Activated T-cell treated with anti-CD3 and anti-CD28 coated beads, Interleukin-2, amount 50 U/mL, for 72 hours (primary cell): ENCODE results near the gene CSTPP1. TPM values are rescaled to one million over a fixed set of nuclear protein-coding genes. Genes with fewer than 3 reads are reported as not detected.
"Not testable (repeated sequence)": the region's sequence is repeated elsewhere in the genome, so short reads cannot be mapped to it uniquely, and the experiment has no call there.

Experiments used
- ATAC-seq, 2 donors: fragments of 150-1000 bp; cut with Tn5 transposase; replicated peaks in 1 of 2; 2 replicates each; pipeline ENCODE4 v1.10.0; 2021; ENCODE audit warnings: moderate library complexity in 2 of 2, mild to moderate bottlenecking in 1 of 2
- DNase-seq, 2 donors: peaks; one replicate each; pipeline ENCODE4 v3.0.0; 2021 to 2022; ENCODE audit warnings: mixed read lengths in 1 of 2
- H3K27ac Mint-ChIP-seq: one replicate; pipeline ENCODE4 v1.8.0; 2022; ENCODE audit warnings: mild to moderate bottlenecking, moderate library complexity, mixed read lengths
- H3K27me3 Mint-ChIP-seq: one replicate; pipeline ENCODE4 v1.8.0; 2022; ENCODE audit warnings: low read depth, mixed read lengths
- H3K36me3 Mint-ChIP-seq, 2 donors: one replicate each; pipeline ENCODE4 v1.8.0; 2022; ENCODE audit warnings: mixed read lengths in 2 of 2, mild to moderate bottlenecking in 1 of 2; ENCODE audit not compliant: insufficient read depth in 2 of 2
- H3K4me1 Mint-ChIP-seq: one replicate; pipeline ENCODE4 v1.8.0; 2022; ENCODE audit warnings: low read depth, mixed read lengths
- H3K4me3 Mint-ChIP-seq, 2 donors: one replicate each; pipeline ENCODE4 v1.8.0; 2022; ENCODE audit warnings: mild to moderate bottlenecking in 2 of 2, mixed read lengths in 2 of 2, moderate library complexity in 2 of 2
- H3K9me3 Mint-ChIP-seq, 2 donors: one replicate each; pipeline ENCODE4 v1.8.0; 2022; ENCODE audit warnings: mixed read lengths in 2 of 2
- total RNA-seq, 2 donors: library from RNA; stranded (reverse); gene quantifications; one replicate each; pipeline ENCODE4 v1.2.3, GENCODE V29; 2022

Gene CSTPP1
- total RNA-seq, 2 donors from 2014 or later: 20.4 to 21.2 TPM

GRCh38 chr11:46917109-46917761 is 19.3 kb upstream of the CSTPP1 start:
- H3K27me3 Mint-ChIP-seq: peaks cover 53% of the 10 kb centered on the region
- H3K4me1 Mint-ChIP-seq: peaks cover 26% of the 10 kb centered on the region
- no peaks in the 10 kb centered on the region for H3K36me3 Mint-ChIP-seq
- no peaks in the 10 kb centered on the region for H3K9me3 Mint-ChIP-seq
- H3K27ac Mint-ChIP-seq: no peak overlapping the region
- ATAC-seq (peak; percentile 8 to 15), DNase-seq (no peak)
- H3K4me3 Mint-ChIP-seq: peak overlapping the region; percentile 83 to 84

DNA sequence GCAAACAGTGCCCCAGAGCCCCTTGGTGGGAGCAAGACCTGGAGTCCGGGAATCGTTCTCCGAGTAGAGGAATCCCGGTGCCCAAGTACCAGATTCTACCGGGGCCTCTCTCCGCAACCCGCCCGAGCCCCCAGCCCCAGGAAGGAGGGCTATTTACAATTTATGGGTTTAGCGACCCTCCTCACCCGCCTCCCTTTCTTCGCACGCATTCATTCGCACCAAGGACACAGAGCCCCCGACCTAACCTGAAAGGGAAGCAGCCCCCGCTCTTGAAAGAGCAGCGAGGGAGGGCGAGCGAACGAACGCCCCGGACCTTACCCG is 18.8 kb upstream of the CSTPP1 start:
- Mint-ChIP-seq H3K27me3 (peaks cover 51% of the 10 kb centered on the region), H3K9me3 (no peaks in the 10 kb centered on the region), H3K4me1 (peaks cover 26% of the 10 kb centered on the region), H3K36me3 (no peaks in the 10 kb centered on the region), H3K27ac (no peak overlapping the region), H3K4me3 (peak overlapping the region; percentile 83 to 84)
- ATAC-seq (no peak), DNase-seq (no peak)

DNA sequence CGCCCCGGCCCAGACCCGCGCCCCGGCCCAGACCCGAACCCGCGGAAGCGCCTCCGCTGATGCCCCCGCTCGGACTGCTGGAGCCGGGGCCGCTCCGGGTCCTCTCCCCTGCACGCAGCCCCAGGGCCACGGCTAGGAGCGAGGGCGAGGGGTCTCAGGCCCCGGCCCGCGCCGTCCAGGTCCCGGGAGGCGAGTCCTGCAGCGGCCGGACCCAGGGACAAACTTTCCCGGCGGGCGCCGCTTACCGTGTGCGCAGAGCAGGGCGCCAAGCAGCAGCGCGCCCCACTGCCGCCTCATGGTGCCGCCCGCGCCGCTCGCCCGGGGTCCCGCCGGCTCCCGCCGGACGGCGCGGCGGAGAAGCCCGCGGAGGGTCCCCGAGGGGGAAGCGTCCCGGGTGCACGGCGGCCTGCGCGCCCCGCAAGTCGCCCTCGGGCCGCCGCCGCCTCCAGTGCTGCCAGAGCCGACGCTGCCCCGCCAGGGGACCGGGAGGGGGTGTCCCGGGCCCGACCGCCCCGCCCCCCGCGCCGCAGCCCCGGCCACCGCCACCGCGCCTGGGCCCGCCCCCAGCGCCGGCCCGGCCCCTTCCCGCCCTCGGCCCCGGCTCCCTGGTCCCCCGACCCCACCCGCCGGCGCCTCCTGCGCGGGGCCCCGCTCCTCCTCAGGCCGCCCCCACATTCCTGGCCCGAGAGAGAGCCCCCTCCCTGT is 18.3 kb upstream of the CSTPP1 start, which contains the start of gene LRP4:
LRP4 (minus strand) TSS at position 468 of the 705 bp plus-strand sequence; CDS start at position 297, 171 bp downstream.
- Mint-ChIP-seq H3K4me1 (peaks cover 26% of the 10 kb centered on the region), H3K27me3 (peaks cover 51% of the 10 kb centered on the region), H3K36me3 (no peaks in the 10 kb centered on the region), H3K27ac (peak within 1 kb of the TSS; percentile 50), H3K4me3 (peak within 1 kb of the TSS; percentile 85 to 92), H3K9me3 (no peaks in the 10 kb centered on the region)
- peak; percentile 59 to 69 for DNase-seq
- ATAC-seq: peak; percentile 84 to 88

DNA sequence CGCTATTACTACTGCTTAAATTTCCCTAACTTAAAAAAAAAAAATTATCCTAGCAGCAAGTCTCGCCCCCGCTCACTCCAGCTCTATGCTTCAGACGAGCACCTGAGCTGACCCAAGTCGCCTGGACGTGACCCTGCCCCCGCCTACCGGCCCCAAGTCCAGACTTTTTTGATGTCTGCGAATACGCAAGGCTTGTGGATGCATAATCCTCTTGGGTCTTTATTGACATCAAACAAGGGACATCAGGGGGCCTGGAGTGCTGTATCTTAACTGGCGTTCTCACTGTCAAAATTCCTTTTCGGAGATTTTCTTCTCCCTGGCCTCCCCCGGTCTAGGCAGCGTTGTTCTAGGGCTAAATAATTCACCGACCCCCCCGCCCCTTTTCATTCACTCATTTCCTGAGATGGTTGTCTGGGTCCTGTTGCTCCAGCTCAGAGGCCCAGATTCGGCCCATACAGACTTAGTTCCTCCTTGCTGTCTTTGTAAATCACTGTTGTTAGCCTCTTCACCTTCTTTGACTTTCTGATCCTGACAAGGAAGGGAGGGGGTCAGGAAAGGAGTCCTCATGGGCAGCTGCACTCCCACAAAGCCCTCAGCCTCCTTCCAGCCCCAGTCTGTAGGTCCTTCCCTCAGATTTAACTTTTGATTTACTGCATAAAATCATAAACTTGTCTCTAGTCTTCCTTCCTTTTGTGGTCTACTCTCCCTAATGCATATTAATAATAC is 17.6 kb upstream of the CSTPP1 start:
- H3K27ac Mint-ChIP-seq: peak overlapping the region; percentile 50
- H3K27me3 Mint-ChIP-seq: peaks cover 45% of the 10 kb centered on the region
- no peaks in the 10 kb centered on the region for H3K9me3 Mint-ChIP-seq
- ATAC-seq: no peak
- peaks cover 26% of the 10 kb centered on the region for H3K4me1 Mint-ChIP-seq
- H3K36me3 Mint-ChIP-seq: no peaks in the 10 kb centered on the region
- peak overlapping the region; percentile 85 to 92 for H3K4me3 Mint-ChIP-seq
- no peak for DNase-seq

- H3K9me3 Mint-ChIP-seq: no peaks in the 10 kb centered on the region
- no peak overlapping the region for H3K27ac Mint-ChIP-seq
- DNase-seq: no peak
- ATAC-seq: no peak
- no peaks in the 10 kb centered on the region for H3K36me3 Mint-ChIP-seq
- no peak overlapping the region for H3K4me3 Mint-ChIP-seq
- H3K27me3 Mint-ChIP-seq: peaks cover 33% of the 10 kb centered on the region
- H3K4me1 Mint-ChIP-seq: peaks cover 26% of the 10 kb centered on the region
Measured at GRCh38 chr11:46920755-46921154, 15.8 kb upstream of the CSTPP1 start.

- not testable (repeated sequence) for H3K4me3 Mint-ChIP-seq, H3K27ac Mint-ChIP-seq, H3K9me3 Mint-ChIP-seq, ATAC-seq, H3K4me1 Mint-ChIP-seq, DNase-seq, H3K36me3 Mint-ChIP-seq
- peaks cover 25% of the 10 kb centered on the region for H3K27me3 Mint-ChIP-seq
Measured at GRCh38 chr11:46927928-46928327, 8.6 kb upstream of the CSTPP1 start.

- peaks cover 25% of the 10 kb centered on the region for H3K27me3 Mint-ChIP-seq
- H3K27ac Mint-ChIP-seq, H3K9me3 Mint-ChIP-seq, ATAC-seq, DNase-seq, H3K36me3 Mint-ChIP-seq, H3K4me3 Mint-ChIP-seq, H3K4me1 Mint-ChIP-seq: not testable (repeated sequence)
Measured at GRCh38 chr11:46928701-46929100, 7.9 kb upstream of the CSTPP1 start.

DNA sequence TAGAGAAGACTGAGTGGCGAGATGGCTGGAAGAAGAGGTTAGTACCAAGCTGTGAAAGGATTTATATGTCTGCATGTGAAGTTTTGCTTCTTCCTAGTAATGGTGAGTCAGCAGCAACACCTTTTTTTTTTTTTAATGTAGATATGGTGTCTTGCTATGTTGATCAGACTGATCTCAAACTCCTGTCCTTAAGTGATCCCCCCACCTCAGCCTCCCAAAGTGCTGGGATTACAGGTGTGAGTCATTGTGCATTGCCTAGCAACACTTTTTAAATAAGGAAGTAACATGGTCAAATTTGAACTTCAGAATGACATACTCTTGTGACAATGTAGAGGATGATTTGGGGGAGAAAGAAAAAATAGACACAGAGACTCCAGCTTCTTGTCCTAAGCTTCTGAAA is 6.5 kb upstream of the CSTPP1 start:
- Mint-ChIP-seq H3K27me3 (peaks cover 25% of the 10 kb centered on the region), H3K4me1 (no peaks in the 10 kb centered on the region), H3K9me3 (peaks cover 1 to 2% of the 10 kb centered on the region in 2 donors), H3K27ac (no peak overlapping the region), H3K36me3 (no peaks in the 10 kb centered on the region), H3K4me3 (no peak overlapping the region)
- ATAC-seq (peak; percentile 59 to 66), DNase-seq (no peak)

GRCh38 chr11:46942172-46942571 is 5.6 kb downstream of the CSTPP1 start:
- Mint-ChIP-seq H3K4me3 (no peak overlapping the region), H3K9me3 (no peaks in the 10 kb centered on the region), H3K27me3 (no peaks in the 10 kb centered on the region), H3K27ac (no peak overlapping the region), H3K4me1 (peaks cover 1% of the 10 kb centered on the region), H3K36me3 (no peaks in the 10 kb centered on the region)
- DNase-seq (no peak), ATAC-seq (no peak)

DNA sequence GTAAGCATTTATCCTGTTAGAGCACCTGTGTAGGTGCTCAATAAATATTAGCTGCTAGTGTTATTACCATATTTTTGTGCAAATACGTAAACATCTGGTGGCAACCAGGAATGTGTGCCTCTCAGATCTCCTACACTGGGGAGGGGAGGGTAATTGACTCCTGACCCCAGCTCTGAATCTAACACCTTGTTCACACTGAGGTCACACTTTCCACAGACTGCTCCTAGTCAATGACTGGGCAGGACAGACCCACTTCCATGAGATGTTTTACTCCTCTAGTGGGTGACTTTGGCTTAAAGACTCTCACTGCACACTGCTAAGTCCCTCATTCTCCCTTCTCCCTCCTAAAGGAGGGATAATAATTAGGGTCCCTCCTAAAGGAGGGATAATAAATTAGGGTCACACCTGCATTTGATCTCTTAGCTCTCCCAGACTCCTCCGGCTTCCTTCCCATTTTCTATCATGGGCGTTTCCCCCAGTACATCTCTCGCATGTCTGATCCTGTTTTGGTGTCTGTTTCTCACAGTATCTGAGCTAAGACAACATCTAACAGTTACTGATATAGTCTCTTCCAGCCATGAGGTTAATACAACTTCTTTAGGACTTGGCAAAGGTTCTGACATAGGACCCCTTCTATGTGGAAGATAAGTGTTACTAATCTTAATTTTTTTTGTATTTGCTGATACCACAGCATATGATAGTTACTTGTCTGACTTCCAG is 8.0 kb downstream of the CSTPP1 start:
- Mint-ChIP-seq H3K4me1 (peaks cover 4% of the 10 kb centered on the region), H3K27me3 (no peaks in the 10 kb centered on the region), H3K36me3 (no peaks in the 10 kb centered on the region), H3K9me3 (no peaks in the 10 kb centered on the region), H3K27ac (no peak overlapping the region), H3K4me3 (no peak overlapping the region)
- DNase-seq: no peak
- no peak for ATAC-seq

GRCh38 chr11:46947399-46948077 is 11.0 kb downstream of the CSTPP1 start:
- Mint-ChIP-seq H3K27ac (no peak overlapping the region), H3K27me3 (no peaks in the 10 kb centered on the region), H3K4me1 (peaks cover 5% of the 10 kb centered on the region), H3K36me3 (no peaks in the 10 kb centered on the region), H3K4me3 (no peak overlapping the region), H3K9me3 (no peaks in the 10 kb centered on the region)
- ATAC-seq (no peak), DNase-seq (no peak)

DNA sequence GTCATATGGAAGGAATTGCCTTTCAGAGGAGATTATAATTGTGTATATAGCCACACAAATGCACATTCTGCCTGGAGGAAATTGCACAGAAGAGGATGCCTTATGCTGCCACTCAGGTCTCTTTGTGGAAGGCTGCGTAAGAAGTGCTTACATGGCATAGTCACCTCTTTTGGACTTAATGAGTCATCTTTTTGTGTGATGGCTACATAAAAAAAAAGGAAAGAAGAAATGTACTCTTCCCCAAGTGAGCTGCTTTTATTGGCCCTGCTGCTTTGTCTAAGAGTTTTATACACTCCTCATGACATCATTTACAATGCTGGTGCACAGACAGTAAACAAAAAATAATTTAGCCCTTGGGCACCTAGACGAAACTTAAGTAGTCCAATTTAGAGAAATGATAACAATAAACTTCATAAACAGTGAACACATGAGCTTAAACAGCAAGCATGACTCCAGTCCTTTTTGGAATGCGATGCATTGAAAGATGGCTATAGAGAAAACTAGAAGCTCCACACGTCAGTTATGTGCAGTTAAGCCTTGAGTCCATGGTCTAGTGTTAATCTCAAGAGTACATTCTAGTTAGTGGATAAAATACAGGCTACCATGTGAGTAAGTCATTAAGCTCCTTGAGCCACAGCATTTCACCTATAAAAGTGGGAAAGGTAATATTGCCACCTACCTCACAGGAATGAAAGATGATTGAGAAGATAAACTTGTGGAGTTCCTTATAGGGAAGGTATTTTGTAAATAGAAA is 12.0 kb downstream of the CSTPP1 start:
- no peaks in the 10 kb centered on the region for H3K9me3 Mint-ChIP-seq
- H3K36me3 Mint-ChIP-seq: no peaks in the 10 kb centered on the region
- peaks cover 13% of the 10 kb centered on the region for H3K4me1 Mint-ChIP-seq
- H3K27me3 Mint-ChIP-seq: no peaks in the 10 kb centered on the region
- DNase-seq: no peak
- H3K27ac Mint-ChIP-seq: no peak overlapping the region
- no peak for ATAC-seq
- H3K4me3 Mint-ChIP-seq: no peak overlapping the region
